IMR-90 (cell line): ENCODE data around the gene FGF2. TPM values are rescaled to one million over a fixed set of nuclear protein-coding genes. Genes with fewer than 3 reads are reported as not detected.

Experiments used
- ATAC-seq: fragments of 200-7000 bp; cut with Tn5 transposase; 2 replicates; pipeline ENCODE4 v1.9.1; 2020; ENCODE audit warnings: low read depth, mild to moderate bottlenecking, moderate library complexity
- BruUV-seq: library from RNA; stranded (reverse); fragments of 400-500 nt; replicated peaks from 2 replicates; lab custom pipeline; 2021; lab: Mats Ljungman, UMichigan
- CTCF ChIA-PET: fragments of 300-600 bp; formaldehyde crosslinking; extraction: SDS; loops from one replicate; lab custom pipeline; 2021; ENCODE audit warnings: antibody characterized with exemption; lab: Yijun Ruan, JAX
- POLR2A ChIA-PET: fragments of 300-600 bp; sonication (Branson Sonifier 250); formaldehyde crosslinking; loops from one replicate; lab custom pipeline; 2022; ENCODE audit warnings: antibody characterized with exemption; ENCODE audit not compliant: unreplicated experiment; lab: Charles Lee
- DNase-seq: peaks from one replicate; pipeline ENCODE4 v3.0.0; 2013
- H2AFZ ChIP-seq: replicated peaks from 2 replicates; pipeline ENCODE3; 2013; ENCODE audit warnings: low read length, mild to moderate bottlenecking; ENCODE audit not compliant: poor library complexity
- H2AK5ac ChIP-seq: 2 replicates; pipeline ENCODE4 v1.6.1; 2013; ENCODE audit warnings: low read depth, low read length, inconsistent platforms
- H2AK9ac ChIP-seq: replicated peaks from 2 replicates; pipeline ENCODE3; 2013; ENCODE audit warnings: mild to moderate bottlenecking, low read depth, low read length, moderate library complexity; ENCODE audit not compliant: poor library complexity
- H2BK120ac ChIP-seq: 2 replicates; pipeline ENCODE4 v1.6.1; 2013; ENCODE audit warnings: low read depth, low read length, inconsistent platforms
- H2BK15ac ChIP-seq: 3 replicates; pipeline ENCODE4 v1.6.1; 2013; ENCODE audit warnings: low read depth, low read length, inconsistent platforms
- H2BK20ac ChIP-seq: 2 replicates; pipeline ENCODE4 v1.6.1; 2013; ENCODE audit warnings: low read depth, mild to moderate bottlenecking, inconsistent platforms, low read length, moderate library complexity
- H2BK5ac ChIP-seq: 2 replicates; pipeline ENCODE4 v1.6.1; 2013; ENCODE audit warnings: mild to moderate bottlenecking, low read depth, low read length, inconsistent platforms; ENCODE audit not compliant: poor library complexity, severe bottlenecking
- H3K14ac ChIP-seq: replicated peaks from 2 replicates; pipeline ENCODE4 v1.6.1; 2013; ENCODE audit warnings: low read depth, low read length, inconsistent platforms
- H3K18ac ChIP-seq: 2 replicates; pipeline ENCODE4 v1.6.1; 2013; ENCODE audit warnings: low read depth, low read length, control low read depth
- H3K23ac ChIP-seq: 2 replicates; pipeline ENCODE4 v1.6.1; 2013; ENCODE audit warnings: low read depth, low read length, inconsistent platforms
- H3K27ac ChIP-seq: 2 replicates; pipeline ENCODE4 v1.5.1; 2013; ENCODE audit warnings: mild to moderate bottlenecking, control low read depth, low read length; ENCODE audit not compliant: insufficient read depth
- H3K27me3 ChIP-seq: 2 replicates; pipeline ENCODE4 v1.6.1; 2013; ENCODE audit warnings: low read length; ENCODE audit not compliant: control insufficient read depth, insufficient read depth
- H3K36me3 ChIP-seq: 2 replicates; pipeline ENCODE4 v1.6.1; 2013; ENCODE audit warnings: low read length, mixed read lengths; ENCODE audit not compliant: control insufficient read depth, insufficient read depth
- H3K4ac ChIP-seq: 2 replicates; pipeline ENCODE4 v1.6.1; 2013; ENCODE audit warnings: low read depth, low read length, inconsistent platforms
- H3K4me1 ChIP-seq: 2 replicates; pipeline ENCODE4 v1.6.1; 2013; ENCODE audit warnings: low read length, mixed read lengths; ENCODE audit not compliant: control insufficient read depth, insufficient read depth
- H3K4me2 ChIP-seq: 2 replicates; pipeline ENCODE4 v1.6.1; 2013; ENCODE audit warnings: low read depth, mild to moderate bottlenecking, control low read depth, low read length, moderate library complexity
- H3K4me3 ChIP-seq: 2 replicates; pipeline ENCODE4 v1.5.1; 2013; ENCODE audit warnings: low read depth, mild to moderate bottlenecking, control low read depth, low read length, moderate library complexity; ENCODE audit not compliant: insufficient read depth
- H3K56ac ChIP-seq: 2 replicates; pipeline ENCODE4 v1.6.1; 2013; ENCODE audit warnings: low read length, inconsistent platforms; ENCODE audit not compliant: insufficient read depth; ENCODE audit errors: extremely low read depth
- H3K79me1 ChIP-seq, 2 experiments: 2 replicates each; pipeline ENCODE4 v1.6.1; 2013; ENCODE audit warnings: low read length in 2 of 2, inconsistent platforms in 1 of 2, low read depth in 1 of 2
- H3K9ac ChIP-seq: 2 replicates; pipeline ENCODE4 v1.6.1; 2013; ENCODE audit warnings: low read depth, low read length, control low read depth
- H3K9me1 ChIP-seq: 2 replicates; pipeline ENCODE4 v1.6.1; 2013; ENCODE audit warnings: low read length, inconsistent platforms; ENCODE audit not compliant: insufficient read depth
- H3K9me3 ChIP-seq: 2 replicates; pipeline ENCODE4 v1.6.1; 2013; ENCODE audit warnings: low read length; ENCODE audit not compliant: control insufficient read depth, insufficient read depth
- H4K20me1 ChIP-seq: 2 replicates; pipeline ENCODE4 v1.6.1; 2013; ENCODE audit warnings: low read length, inconsistent platforms; ENCODE audit not compliant: insufficient read depth
- H4K5ac ChIP-seq: 2 replicates; pipeline ENCODE4 v1.6.1; 2013; ENCODE audit warnings: mild to moderate bottlenecking, low read depth, low read length, control low read depth
- H4K8ac ChIP-seq, 2 experiments: 2 replicates each; pipeline ENCODE4 v1.6.1; 2013; ENCODE audit warnings: low read depth in 2 of 2, low read length in 2 of 2, control low read depth in 1 of 2, inconsistent platforms in 1 of 2
- H4K91ac ChIP-seq: 2 replicates; pipeline ENCODE4 v1.6.1; 2013; ENCODE audit warnings: low read depth, low read length, inconsistent platforms; ENCODE audit not compliant: insufficient read depth
- RAD21 ChIP-seq: IDR thresholded peaks from 2 replicates; pipeline ENCODE4 v1.6.1; 2012; ENCODE audit warnings: low read length, improper control_type of control experiment
- WGBS, 2 experiments: methylation state at CpG; one replicate each; pipeline versions ENCODE4 v1.1.5 to v1.1.7; 2013; ENCODE audit warnings: missing lambda C conversion rate in 2 of 2; ENCODE audit not compliant: insufficient read length in 1 of 2; ENCODE audit errors: extremely low coverage in 2 of 2; 5-methylcytosine and 5-hydroxymethylcytosine counted together
- dilution Hi-C: fragments of 300-500 bp; cut with HindIII; formaldehyde crosslinking; loops from one replicate; pipeline ENCODE4 v1.14.3; 2018; ENCODE audit warnings: low sequenced_read_pairs; ENCODE audit not compliant: unreplicated experiment
- in situ Hi-C: fragments of 300-500 bp; cut with MboI; formaldehyde crosslinking; loops from 3 replicates; pipeline ENCODE4 v1.14.3; 2019; ENCODE audit warnings: low sequenced_read_pairs, inconsistent platforms, mixed read lengths
- intact Hi-C: fragments of 100-400 bp; cut with micrococcal nuclease; formaldehyde crosslinking; loops from 2 replicates; pipeline ENCODE4 v1.10.0; 2022
- polyA plus RNA-seq, 3 experiments: library from polyadenylated mRNA; depleted of rRNA; stranded (reverse); fragments of >200 nt; gene quantifications; 2 replicates each; pipeline ENCODE4 v1.2.3, GENCODE V29; 2012; ENCODE audit warnings: low replicate concordance in 1 of 3
- total RNA-seq: library from RNA; depleted of rRNA; stranded (reverse); fragments of >200 nt; gene quantifications from 2 replicates; pipeline ENCODE4 v1.2.3, GENCODE V29; 2012

The FGF2 gene
- total and polyA plus RNA-seq, 2 of the 4 experiments (the other 2 are of a cell fraction), result 12.9 to 27.1 TPM

GRCh38 chr4:122814426-122814825 is 12.2 kb upstream of the FGF2 start:
- no peak for TF ChIP-seq RAD21
- no TSS peak for BruUV-seq
- Histone ChIP-seq H2AK9ac (no peak overlapping the region), H4K8ac (no peak overlapping the region), H2BK5ac (no peak overlapping the region), H3K4me1 (peaks cover 2% of the 10 kb centered on the region), H3K23ac (no peak overlapping the region), H4K91ac (no peak overlapping the region), H3K9me1 (no peaks in the 10 kb centered on the region), H3K9ac (no peak overlapping the region), H2AFZ (no peak overlapping the region), H3K36me3 (no peaks in the 10 kb centered on the region), H3K27me3 (no peaks in the 10 kb centered on the region), H3K27ac (no peak overlapping the region), H2BK20ac (no peak overlapping the region), H3K4ac (no peak overlapping the region), H3K14ac (no peak overlapping the region), H3K9me3 (no peaks in the 10 kb centered on the region), H4K5ac (no peak overlapping the region), H3K79me1 (no peaks in the 10 kb centered on the region), H2AK5ac (no peak overlapping the region), H2BK120ac (no peak overlapping the region), H3K18ac (no peak overlapping the region), H4K20me1 (no peaks in the 10 kb centered on the region), H3K56ac (no peak overlapping the region), H3K4me3 (no peak overlapping the region), H3K4me2 (no peak overlapping the region), H2BK15ac (no peak overlapping the region)
- intact Hi-C loops, result no loop called here
- in situ Hi-C loops, result no loop called here
- ATAC-seq (no peak), DNase-seq (no peak)
- dilution Hi-C loops, result no loop called here
- no CpG with 5 or more reads among the region's 2 CpGs for WGBS, 2 experiments
- ChIA-PET POLR2A (no interaction called here), CTCF (interaction anchor here (0.6 kb wide), 1 partner anchor 910 kb away, joined by 4 read pairs; no protein-coding TSS in a partner anchor)
